Measurements from ENCODE around the gene LPIN3.

Gene LPIN3

DNA sequence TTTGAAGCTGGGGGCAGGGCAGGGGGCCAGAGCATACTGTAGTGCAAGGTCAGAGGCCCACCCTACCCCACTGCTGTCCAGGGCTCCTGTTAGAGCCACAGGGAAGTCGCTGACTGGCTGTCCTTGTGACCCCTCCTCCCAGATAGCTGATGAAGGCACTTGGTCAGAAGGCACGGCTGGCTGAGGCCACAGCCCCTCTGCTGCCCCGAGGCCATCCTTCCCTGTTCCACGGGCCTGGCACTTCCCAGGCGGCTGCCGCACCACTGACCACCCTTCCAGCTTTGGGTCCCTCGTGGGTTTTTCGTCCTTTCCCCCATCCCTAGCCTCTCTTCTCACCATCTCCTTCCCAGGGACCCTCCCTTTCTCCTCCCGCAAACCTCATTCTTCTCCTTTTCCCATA, 35.2 kb downstream of the LPIN3 start:
- Histone ChIP-seq H3K4me3 (ENCODE audit: low read depth, low read length) (peak overlapping the region; percentile 25), H2AK5ac (ENCODE audit: low read length) (no peak overlapping the region), H3K27me3 (ENCODE audit: insufficient read depth, low read length) (no peaks in the 10 kb centered on the region), H4K12ac (ENCODE audit: low read depth, low read length) (no peak overlapping the region), H4K8ac (ENCODE audit: low read depth, low read length) (no peak overlapping the region), H3K79me1 (ENCODE audit: low read length) (no peaks in the 10 kb centered on the region), H3K4me2 (ENCODE audit: low read length) (no peak overlapping the region), H2BK120ac (ENCODE audit: insufficient read depth, low read length, poor library complexity) (no peak overlapping the region), H3K18ac (ENCODE audit: low read length) (no peak overlapping the region), H3K9ac (ENCODE audit: low read length) (no peak overlapping the region), H3K79me2 (ENCODE audit: control insufficient read depth, insufficient read depth, low read length, poor library complexity) (no peaks in the 10 kb centered on the region), H2AFZ (ENCODE audit: insufficient read depth, low read length, poor library complexity) (no peak overlapping the region), H3K4me1 (ENCODE audit: control insufficient read depth in 1 of 2, insufficient read depth in 2 of 2, low read length in 2 of 2) (peaks cover 4% of the 10 kb centered on the region in 2 experiments), H3K14ac (ENCODE audit: low read length) (no peak overlapping the region), H3K23ac (ENCODE audit: low read length) (no peak overlapping the region), H4K91ac (ENCODE audit: low read depth, low read length) (no peak overlapping the region), H3K36me3 (ENCODE audit: control insufficient read depth in 1 of 2, insufficient read depth in 2 of 2, low read length in 2 of 2) (no peaks in the 10 kb centered on the region), H3K27ac (ENCODE audit: low read depth, low read length) (no peak overlapping the region), H2BK5ac (ENCODE audit: low read depth, low read length, poor library complexity) (no peak overlapping the region), H3K4ac (ENCODE audit: low read depth, low read length) (no peak overlapping the region), H3K9me3 (ENCODE audit: insufficient read depth, low read depth, low read length) (peaks cover 16% of the 10 kb centered on the region), H2BK12ac (ENCODE audit: low read length) (no peak overlapping the region)
- no CpG with 5 or more reads among the region's 9 CpGs for WGBS (ENCODE audit: extremely low coverage, insufficient coverage, insufficient read length)
- no peak for DNase-seq

DNA sequence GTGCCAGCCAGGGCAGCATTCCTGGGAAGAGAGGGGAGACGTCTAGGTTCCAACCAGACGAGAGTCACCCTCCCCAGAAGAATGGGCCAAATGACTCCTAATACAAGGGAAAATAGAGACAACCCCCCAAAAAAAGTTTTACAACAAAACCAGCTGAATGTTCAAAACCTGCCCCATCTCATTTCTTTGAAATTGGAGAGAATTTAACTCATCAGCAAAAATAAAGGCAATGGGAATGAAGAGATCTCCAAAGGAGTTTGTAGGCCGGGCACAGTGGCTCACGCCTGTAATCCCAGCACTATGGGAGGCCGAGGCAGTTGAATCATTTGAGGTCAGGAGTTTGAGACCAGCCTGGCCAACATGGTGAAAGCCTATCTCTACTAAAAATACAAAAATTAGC, 35.7 kb downstream of the LPIN3 start:
- Histone ChIP-seq H2BK120ac (ENCODE audit: insufficient read depth, low read length, poor library complexity) (no peak overlapping the region), H3K36me3 (ENCODE audit: control insufficient read depth in 1 of 2, insufficient read depth in 2 of 2, low read length in 2 of 2) (no peaks in the 10 kb centered on the region), H3K4me3 (ENCODE audit: low read depth, low read length) (no peak overlapping the region), H3K4me2 (ENCODE audit: low read length) (no peak overlapping the region), H2AK5ac (ENCODE audit: low read length) (no peak overlapping the region), H3K9ac (ENCODE audit: low read length) (no peak overlapping the region), H3K23ac (ENCODE audit: low read length) (no peak overlapping the region), H4K8ac (ENCODE audit: low read depth, low read length) (no peak overlapping the region), H2BK5ac (ENCODE audit: low read depth, low read length, poor library complexity) (no peak overlapping the region), H3K79me2 (ENCODE audit: control insufficient read depth, insufficient read depth, low read length, poor library complexity) (no peaks in the 10 kb centered on the region), H2AFZ (ENCODE audit: insufficient read depth, low read length, poor library complexity) (no peak overlapping the region), H3K18ac (ENCODE audit: low read length) (no peak overlapping the region), H3K14ac (ENCODE audit: low read length) (no peak overlapping the region), H3K4ac (ENCODE audit: low read depth, low read length) (no peak overlapping the region), H3K4me1 (ENCODE audit: control insufficient read depth in 1 of 2, insufficient read depth in 2 of 2, low read length in 2 of 2) (peaks cover 4% of the 10 kb centered on the region in 2 experiments), H3K27ac (ENCODE audit: low read depth, low read length) (no peak overlapping the region), H2BK12ac (ENCODE audit: low read length) (no peak overlapping the region), H3K79me1 (ENCODE audit: low read length) (no peaks in the 10 kb centered on the region), H4K12ac (ENCODE audit: low read depth, low read length) (no peak overlapping the region), H3K27me3 (ENCODE audit: insufficient read depth, low read length) (no peaks in the 10 kb centered on the region), H4K91ac (ENCODE audit: low read depth, low read length) (no peak overlapping the region), H3K9me3 (ENCODE audit: insufficient read depth, low read depth, low read length) (peaks cover 12% of the 10 kb centered on the region)
- no peak for DNase-seq
- no CpG with 5 or more reads among the region's 5 CpGs for WGBS (ENCODE audit: extremely low coverage, insufficient coverage, insufficient read length)

DNA sequence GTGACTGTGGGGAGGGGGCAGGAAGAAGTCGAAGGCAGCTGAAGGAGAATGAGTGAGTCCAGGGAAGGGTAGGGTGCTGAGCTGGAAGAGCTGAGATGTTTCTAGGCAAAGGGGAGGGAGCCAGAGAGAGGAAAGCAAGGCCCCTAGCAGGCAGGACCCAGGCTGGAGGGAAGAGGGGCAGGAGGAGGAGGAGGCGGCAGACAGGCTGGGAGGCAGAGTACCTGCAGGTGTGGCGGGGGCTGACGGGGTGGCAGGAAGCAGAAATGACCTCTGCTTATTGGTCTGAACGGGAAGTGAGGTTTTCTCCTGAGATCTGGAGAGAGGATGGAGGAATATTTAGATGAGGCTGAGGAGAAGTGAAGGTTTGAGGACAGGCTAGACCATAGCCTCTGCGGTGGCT, 36.7 kb downstream of the LPIN3 start:
- WGBS (ENCODE audit: extremely low coverage, insufficient coverage, insufficient read length): no CpG with 5 or more reads among the region's 6 CpGs
- no peak overlapping the region for H3K14ac ChIP-seq (ENCODE audit: low read length)
- no peak for DNase-seq

DNA sequence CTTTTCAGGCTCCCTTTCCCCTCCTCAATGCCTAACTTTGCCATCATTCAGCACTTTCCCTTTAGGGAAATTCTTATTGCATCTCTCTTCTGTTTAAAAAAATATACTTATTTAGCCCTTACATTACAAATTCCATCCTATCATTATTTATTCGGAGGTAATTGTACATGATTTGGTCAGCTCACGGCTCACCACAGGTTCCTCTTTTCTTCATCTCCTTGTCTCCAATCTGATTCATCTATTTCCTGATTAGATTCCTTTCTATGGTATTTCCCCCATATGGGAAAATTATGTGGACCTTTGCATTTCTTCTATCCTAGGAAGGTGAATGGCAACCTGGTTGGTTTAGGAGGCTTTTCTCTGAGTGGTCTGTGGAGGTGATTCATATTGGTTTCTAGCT, 38.9 kb downstream of the LPIN3 start:
- DNase-seq: no peak
- no CpG with 5 or more reads among the region's 2 CpGs for WGBS (ENCODE audit: extremely low coverage, insufficient coverage, insufficient read length)

More for the DNA sequence above, 36.7 kb downstream of the LPIN3 start:
- Histone ChIP-seq H3K79me2 (ENCODE audit: control insufficient read depth, insufficient read depth, low read length, poor library complexity) (no peaks in the 10 kb centered on the region), H4K12ac (ENCODE audit: low read depth, low read length) (no peak overlapping the region), H4K91ac (ENCODE audit: low read depth, low read length) (no peak overlapping the region), H2BK12ac (ENCODE audit: low read length) (no peak overlapping the region), H3K9ac (ENCODE audit: low read length) (no peak overlapping the region), H2BK120ac (ENCODE audit: insufficient read depth, low read length, poor library complexity) (no peak overlapping the region), H2AK5ac (ENCODE audit: low read length) (no peak overlapping the region), H4K8ac (ENCODE audit: low read depth, low read length) (no peak overlapping the region), H3K4ac (ENCODE audit: low read depth, low read length) (no peak overlapping the region), H2BK5ac (ENCODE audit: low read depth, low read length, poor library complexity) (no peak overlapping the region), H3K27ac (ENCODE audit: low read depth, low read length) (no peak overlapping the region), H3K4me1 (ENCODE audit: control insufficient read depth in 1 of 2, insufficient read depth in 2 of 2, low read length in 2 of 2) (peaks cover 4% of the 10 kb centered on the region in 2 experiments), H3K4me2 (ENCODE audit: low read length) (no peak overlapping the region), H3K18ac (ENCODE audit: low read length) (no peak overlapping the region), H3K27me3 (ENCODE audit: insufficient read depth, low read length) (no peaks in the 10 kb centered on the region), H3K36me3 (ENCODE audit: control insufficient read depth in 1 of 2, insufficient read depth in 2 of 2, low read length in 2 of 2) (no peaks in the 10 kb centered on the region), H3K23ac (ENCODE audit: low read length) (no peak overlapping the region), H3K79me1 (ENCODE audit: low read length) (no peaks in the 10 kb centered on the region), H3K4me3 (ENCODE audit: low read depth, low read length) (no peak overlapping the region), H3K9me3 (ENCODE audit: insufficient read depth, low read depth, low read length) (peaks cover 8% of the 10 kb centered on the region), H2AFZ (ENCODE audit: insufficient read depth, low read length, poor library complexity) (no peak overlapping the region)

More for the DNA sequence above, 38.9 kb downstream of the LPIN3 start:
- Histone ChIP-seq H2BK5ac (ENCODE audit: low read depth, low read length, poor library complexity) (no peak overlapping the region), H4K91ac (ENCODE audit: low read depth, low read length) (no peak overlapping the region), H4K8ac (ENCODE audit: low read depth, low read length) (no peak overlapping the region), H3K9ac (ENCODE audit: low read length) (no peak overlapping the region), H3K27me3 (ENCODE audit: insufficient read depth, low read length) (no peaks in the 10 kb centered on the region), H3K14ac (ENCODE audit: low read length) (no peak overlapping the region), H3K4me2 (ENCODE audit: low read length) (no peak overlapping the region), H3K23ac (ENCODE audit: low read length) (no peak overlapping the region), H3K9me3 (ENCODE audit: insufficient read depth, low read depth, low read length) (peaks cover 3% of the 10 kb centered on the region), H3K4ac (ENCODE audit: low read depth, low read length) (no peak overlapping the region), H3K18ac (ENCODE audit: low read length) (no peak overlapping the region), H3K36me3 (ENCODE audit: control insufficient read depth in 1 of 2, insufficient read depth in 2 of 2, low read length in 2 of 2) (no peaks in the 10 kb centered on the region), H3K4me1 (ENCODE audit: control insufficient read depth in 1 of 2, insufficient read depth in 2 of 2, low read length in 2 of 2) (peaks cover 4% of the 10 kb centered on the region in 2 experiments), H3K27ac (ENCODE audit: low read depth, low read length) (no peak overlapping the region), H2AK5ac (ENCODE audit: low read length) (no peak overlapping the region), H3K79me1 (ENCODE audit: low read length) (no peaks in the 10 kb centered on the region), H3K79me2 (ENCODE audit: control insufficient read depth, insufficient read depth, low read length, poor library complexity) (no peaks in the 10 kb centered on the region), H2BK12ac (ENCODE audit: low read length) (no peak overlapping the region), H3K4me3 (ENCODE audit: low read depth, low read length) (no peak overlapping the region), H2AFZ (ENCODE audit: insufficient read depth, low read length, poor library complexity) (no peak overlapping the region), H4K12ac (ENCODE audit: low read depth, low read length) (no peak overlapping the region), H2BK120ac (ENCODE audit: insufficient read depth, low read length, poor library complexity) (no peak overlapping the region)

Measured in trophoblast cell (in vitro differentiated cells and primary cell).